NCI-H1105 (cell line): Measurements from ENCODE around the gene TPRG1.
A peak's percentile ranks its signal among the peaks of the same experiment; 100 is the strongest.

Experiments
- DNase-seq: peaks from one replicate; lab custom pipeline; 2025; lab: John Stamatoyannopoulos, UW

Gene TPRG1

GRCh38 chr3:189166321-189166720 lies 5.5 kb upstream of the TPRG1 start:
- no peak for DNase-seq

- DNase-seq, result no peak
Measured at GRCh38 chr3:189167027-189167766, 4.6 kb upstream of the TPRG1 start.

- DNase-seq, result no peak
Measured at GRCh38 chr3:189168711-189169110, 3.1 kb upstream of the TPRG1 start.

- DNase-seq, result no peak
Measured at GRCh38 chr3:189169728-189170127, 2.0 kb upstream of the TPRG1 start.

- no peak for DNase-seq
Measured at GRCh38 chr3:189170559-189170958, 1.2 kb upstream of the TPRG1 start.

- no peak for DNase-seq
Measured at GRCh38 chr3:189172668-189173419, 1.1 kb downstream of the TPRG1 start.

GRCh38 chr3:189184566-189184965 lies 12.8 kb downstream of the TPRG1 start:
- DNase-seq, result no peak

- no peak for DNase-seq
Measured at GRCh38 chr3:189186101-189186500, 14.3 kb downstream of the TPRG1 start.

- no peak for DNase-seq
Measured at GRCh38 chr3:189188466-189188865, 16.7 kb downstream of the TPRG1 start.

GRCh38 chr3:189192725-189193124 lies 21.0 kb downstream of the TPRG1 start:
- no peak for DNase-seq

- no peak for DNase-seq
Measured at GRCh38 chr3:189195302-189195701, 23.5 kb downstream of the TPRG1 start.

- no peak for DNase-seq
Measured at GRCh38 chr3:189202106-189202505, 30.3 kb downstream of the TPRG1 start.

- DNase-seq, result no peak
Measured at GRCh38 chr3:189202583-189202982, 30.8 kb downstream of the TPRG1 start.

GRCh38 chr3:189204167-189204866 lies 32.5 kb downstream of the TPRG1 start:
- no peak for DNase-seq

GRCh38 chr3:189204937-189205336 lies 33.2 kb downstream of the TPRG1 start:
- DNase-seq, result no peak

GRCh38 chr3:189210251-189210770 lies 38.5 kb downstream of the TPRG1 start:
- no peak for DNase-seq

GRCh38 chr3:189212681-189213080 lies 40.9 kb downstream of the TPRG1 start:
- no peak for DNase-seq

GRCh38 chr3:189214651-189215050 lies 42.9 kb downstream of the TPRG1 start:
- DNase-seq, result no peak

- peak; percentile 28 for DNase-seq
Measured at GRCh38 chr3:189222927-189223636, 51.3 kb downstream of the TPRG1 start.

- DNase-seq, result no peak
Measured at GRCh38 chr3:189225431-189225830, 53.7 kb downstream of the TPRG1 start.

GRCh38 chr3:189227249-189227648 lies 55.5 kb downstream of the TPRG1 start:
- no peak for DNase-seq
